Endothelial cell of umbilical vein (primary cell): ENCODE results near the gene EIF1AD. TPM values are rescaled to one million over a fixed set of nuclear protein-coding genes. Genes with fewer than 3 reads are reported as not detected.

Experiments used
- BruUV-seq: library from RNA; stranded (reverse); fragments of 400-500 nt; replicated peaks from 2 replicates; lab custom pipeline; 2021; lab: Mats Ljungman, UMichigan
- CTCF ChIA-PET: fragments of 300-600, 350-600 bp; sonication (Branson Sonifier 250); formaldehyde crosslinking; loops from one replicate; lab custom pipeline; 2021; ENCODE audit warnings: antibody characterized with exemption, inconsistent platforms; lab: Charles Lee
- POLR2A ChIA-PET: fragments of 300-600, 350-600 bp; sonication (Branson Sonifier 250); formaldehyde crosslinking; loops from one replicate; lab custom pipeline; 2021; ENCODE audit warnings: antibody characterized with exemption, inconsistent platforms; lab: Charles Lee
- DNase-seq: peaks from one replicate; pipeline ENCODE4 v3.0.0-alpha.2; 2011; ENCODE audit warnings: low read depth, low spot score
- FAIRE-seq: peaks from 2 replicates; lab custom pipeline; 2011; peaks lifted over from hg19 to GRCh38; lab: Jason Lieb, UNC
- H2AFZ ChIP-seq: 2 replicates; pipeline ENCODE4 v1.6.0; 2012; ENCODE audit warnings: low read depth, low read length, control low read depth, inconsistent platforms
- H3K27ac ChIP-seq: 2 replicates; pipeline ENCODE4 v1.5.1; 2011; ENCODE audit warnings: low read depth, mild to moderate bottlenecking, control low read depth, low read length, moderate library complexity; ENCODE audit not compliant: insufficient read depth
- H3K27me3 ChIP-seq, 2 experiments: 2 replicates each; pipeline versions ENCODE4 v1.6.0 to v1.6.1; 2011; ENCODE audit warnings: low read length in 2 of 2, mixed read lengths in 1 of 2; ENCODE audit not compliant: control insufficient read depth in 2 of 2, insufficient read depth in 2 of 2
- H3K36me3 ChIP-seq, 2 experiments: 2 replicates in 1 of 2; 3 replicates in 1 of 2; pipeline ENCODE4 v1.5.1; 2011; ENCODE audit warnings: low read length in 2 of 2, mild to moderate bottlenecking in 1 of 2, moderate library complexity in 1 of 2; ENCODE audit not compliant: control insufficient read depth in 2 of 2, insufficient read depth in 2 of 2; ENCODE audit errors: extremely low read depth in 1 of 2
- H3K4me1 ChIP-seq: 3 replicates; pipeline ENCODE4 v1.5.1; 2011; ENCODE audit warnings: mild to moderate bottlenecking, low read length; ENCODE audit not compliant: control insufficient read depth, insufficient read depth; ENCODE audit errors: extremely low read depth
- H3K4me2 ChIP-seq: 2 replicates; pipeline ENCODE4 v1.6.1; 2011; ENCODE audit warnings: low read length, control low read depth, mixed read lengths; ENCODE audit not compliant: insufficient read depth
- H3K4me3 ChIP-seq, 3 experiments: fragments of 200-600 bp in 1 of 3; sonication (generic), shearing (Covaris generic) in 1 of 3; replicated peaks in 1 of 3; 2 replicates each; pipeline ENCODE4 v1.5.1; 2011 to 2016; ENCODE audit warnings: control low read depth in 3 of 3, low read length in 3 of 3, mild to moderate bottlenecking in 2 of 3, inconsistent platforms in 1 of 3, low read depth in 1 of 3, moderate library complexity in 1 of 3; ENCODE audit not compliant: insufficient read depth in 1 of 3
- H3K79me2 ChIP-seq: 2 replicates; pipeline ENCODE4 v1.6.0; 2012; ENCODE audit warnings: low read length, inconsistent platforms; ENCODE audit not compliant: control insufficient read depth, insufficient read depth
- H3K9ac ChIP-seq: replicated peaks from 2 replicates; pipeline ENCODE3; 2011; ENCODE audit warnings: low read length, control low read depth; ENCODE audit not compliant: insufficient read depth; ENCODE audit errors: extremely low read depth
- H3K9me1 ChIP-seq: replicated peaks from 3 replicates; pipeline ENCODE4 v1.6.0; 2011; ENCODE audit warnings: mild to moderate bottlenecking, low read length; ENCODE audit not compliant: control insufficient read depth, insufficient read depth; ENCODE audit errors: extremely low read depth
- H3K9me3 ChIP-seq: replicated peaks from 2 replicates; pipeline ENCODE4 v1.5.1; 2012; ENCODE audit warnings: low read length, inconsistent platforms; ENCODE audit not compliant: control insufficient read depth, insufficient read depth
- H4K20me1 ChIP-seq: replicated peaks from 2 replicates; pipeline ENCODE3; 2011; ENCODE audit warnings: mild to moderate bottlenecking, low read length; ENCODE audit not compliant: control insufficient read depth, insufficient read depth; ENCODE audit errors: extremely low read depth
- CTCF ChIP-seq, 2 donors: IDR thresholded peaks; 1 replicate in 1 of 2; 2 replicates in 1 of 2; pipeline ENCODE4 v1.5.1; 2011; ENCODE audit warnings: low read length in 2 of 2, mild to moderate bottlenecking in 2 of 2, moderate library complexity in 2 of 2, control low read depth in 1 of 2, inconsistent platforms in 1 of 2, low read depth in 1 of 2; ENCODE audit not compliant: insufficient read depth in 1 of 2; ENCODE audit errors: extremely low read depth in 1 of 2
- EZH2 ChIP-seq: IDR thresholded peaks from 2 replicates; pipeline ENCODE4 v1.6.1; 2012; ENCODE audit warnings: borderline replicate concordance, low read depth, mild to moderate bottlenecking, moderate library complexity, low read length, inconsistent platforms; ENCODE audit not compliant: severe bottlenecking
- FOS ChIP-seq: IDR thresholded peaks from 2 replicates; pipeline ENCODE4 v1.6.1; 2011; ENCODE audit warnings: mild to moderate bottlenecking, low read length, moderate library complexity, borderline replicate concordance; ENCODE audit not compliant: insufficient read depth
- GATA2 ChIP-seq: IDR thresholded peaks from 2 replicates; pipeline ENCODE4 v1.7.0; 2011; ENCODE audit warnings: low read depth, mild to moderate bottlenecking, moderate library complexity, mixed read lengths, low read length; ENCODE audit not compliant: insufficient read length, insufficient read depth
- JUN ChIP-seq: IDR thresholded peaks from 2 replicates; pipeline ENCODE4 v1.6.1; 2011; ENCODE audit warnings: borderline replicate concordance, low read depth; ENCODE audit not compliant: insufficient read length, insufficient read depth
- MAX ChIP-seq: IDR thresholded peaks from 2 replicates; pipeline ENCODE4 v1.6.1; 2011; ENCODE audit not compliant: insufficient read depth, insufficient read length
- MYC ChIP-seq: IDR thresholded peaks from one replicate; pipeline ENCODE4 v1.6.1; 2011; ENCODE audit warnings: mild to moderate bottlenecking, low read depth, low read length
- POLR2A ChIP-seq: IDR thresholded peaks from 2 replicates; pipeline ENCODE4 v1.6.1; 2012; ENCODE audit warnings: low read depth, mild to moderate bottlenecking, control low read depth, low read length
- POLR2AphosphoS5 ChIP-seq: IDR thresholded peaks from 2 replicates; pipeline ENCODE4 v1.6.1; 2012; ENCODE audit warnings: low read depth, mild to moderate bottlenecking, control low read depth, low read length, moderate library complexity; ENCODE audit not compliant: insufficient read depth
- dilution Hi-C: fragments of 300-500 bp; cut with MboI; formaldehyde crosslinking; loops from one replicate; pipeline ENCODE4 v1.15.0; 2019; ENCODE audit warnings: low sequenced_read_pairs; ENCODE audit not compliant: extremely low pct_ligation_motif_present
- intact Hi-C: fragments of 100-400 bp; cut with micrococcal nuclease; formaldehyde crosslinking; loops from one replicate; pipeline ENCODE4 v1.10.0; 2022
- polyA plus RNA-seq, 4 experiments: library from polyadenylated mRNA; depleted of rRNA in 3 of 4; stranded (reverse) in 3 of 4; unstranded in 1 of 4; fragments of >200 nt; gene quantifications; 2 replicates each; pipeline versions ENCODE4 v1.2.1 to v1.2.3, GENCODE V29; 2011 to 2012; ENCODE audit warnings: missing spikeins in 1 of 4
- total RNA-seq: library from RNA; stranded (reverse); gene quantifications from 2 replicates; pipeline ENCODE4 v1.2.3, GENCODE V29; 2021

EIF1AD gene
- total and polyA plus RNA-seq, 2 donors (not counting 3 experiments of a cell fraction or from before 2014, with no cell fraction given) = 39.3 to 39.7 TPM

- Histone ChIP-seq H3K4me1 (no peaks in the 10 kb centered on the region), H3K9me3 (no peaks in the 10 kb centered on the region), H3K36me3 (peaks cover 2 to 32% of the 10 kb centered on the region in 2 experiments), H2AFZ (no peak overlapping the region), H3K79me2 (no peaks in the 10 kb centered on the region), H3K27me3 (no peaks in the 10 kb centered on the region), H3K27ac (no peak overlapping the region), H3K4me2 (no peak overlapping the region), H3K9ac (no peak overlapping the region), H3K4me3 (no peak overlapping the region), H3K9me1 (no peaks in the 10 kb centered on the region), H4K20me1 (no peaks in the 10 kb centered on the region)
- CTCF ChIA-PET = interaction anchor here (0.9 to 1.4 kb wide), 3 partner anchors 10 to 94 kb away, joined by 3 to 8 read pairs (median 3); partner anchors contain the start of gene FIBP
- dilution Hi-C loops (no loop called here), intact Hi-C loops (no loop called here)
- no peak for DNase-seq
- POLR2A ChIA-PET = no interaction called here
- FAIRE-seq = no peak
- TF ChIP-seq MAX (no peak), EZH2 (no peak), JUN (no peak), GATA2 (no peak), POLR2A (no peak), FOS (no peak), POLR2AphosphoS5 (no peak), MYC (no peak), CTCF (IDR thresholded peaks at IDR 0.05; ENCODE audit: extremely low read depth in 1 of 2, insufficient read depth in 1 of 2, low read depth in 1 of 2, low read length in 2 of 2) (no peak)
- BruUV-seq = TSS peak; percentile 42
Observed at GRCh38 chr11:65978391-65979238, 23.3 kb downstream of the EIF1AD start.
